GM12878 (cell line): ENCODE data around the gene TM9SF4.

Source experiments
- EGR1 ChIP-seq, 2 experiments: IDR thresholded peaks; 1 replicate in 1 of 2; 2 replicates in 1 of 2; pipeline ENCODE4 v1.6.1; 2011 to 2012; ENCODE audit warnings: low read depth in 2 of 2, low read length in 2 of 2, borderline replicate concordance in 1 of 2, mild to moderate bottlenecking in 1 of 2, moderate library complexity in 1 of 2
- EZH2 ChIP-seq: IDR thresholded peaks from 2 replicates; pipeline ENCODE4 v1.6.1; 2012; ENCODE audit warnings: low read depth, mild to moderate bottlenecking, control low read depth, inconsistent platforms, low read length, borderline replicate concordance; ENCODE audit not compliant: control insufficient read depth
- FOXK2 ChIP-seq: fragments of 450-650 bp; IDR thresholded peaks from 2 replicates; pipeline ENCODE4 v1.6.1; 2017; ENCODE audit warnings: mild to moderate bottlenecking, moderate library complexity
- POLR2A ChIP-seq: IDR thresholded peaks from 2 replicates; pipeline ENCODE4 v1.6.1; 2011; ENCODE audit warnings: low read depth, mild to moderate bottlenecking, low read length
- RCOR1 ChIP-seq: conservative IDR thresholded peaks from 2 replicates; pipeline ENCODE4 v1.6.1; 2012; ENCODE audit warnings: low read depth, low read length, improper control_type of control experiment
- RFX5 ChIP-seq: IDR thresholded peaks from 2 replicates; pipeline ENCODE4 v1.6.1; 2011; ENCODE audit warnings: low read depth, low read length, improper control_type of control experiment
- SUZ12 ChIP-seq: fragments of 200-600 bp; sonication (generic); IDR thresholded peaks from one replicate; pipeline ENCODE4 v1.6.1; 2018; ENCODE audit warnings: antibody characterized with exemption, mild to moderate bottlenecking; ENCODE audit not compliant: unreplicated experiment
- ZZZ3 ChIP-seq: IDR thresholded peaks from 2 replicates; pipeline ENCODE4 v1.6.1; 2011; ENCODE audit warnings: low read depth; ENCODE audit not compliant: control insufficient read depth, insufficient read length
- TF ChIP-seq, protein P1 (sequence below), 3 experiments: IDR thresholded peaks in 2 of 3; conservative IDR thresholded peaks in 1 of 3; 2 replicates each; pipeline ENCODE4 v1.5.1; 2011; ENCODE audit warnings: low read depth in 3 of 3, low read length in 3 of 3, mild to moderate bottlenecking in 3 of 3, control low read depth in 2 of 3, moderate library complexity in 2 of 3, inconsistent platforms in 1 of 3, mixed read lengths in 1 of 3; ENCODE audit not compliant: control insufficient read depth in 2 of 3, insufficient read depth in 1 of 3; ENCODE audit errors: extremely low read depth in 1 of 3

DNA sequence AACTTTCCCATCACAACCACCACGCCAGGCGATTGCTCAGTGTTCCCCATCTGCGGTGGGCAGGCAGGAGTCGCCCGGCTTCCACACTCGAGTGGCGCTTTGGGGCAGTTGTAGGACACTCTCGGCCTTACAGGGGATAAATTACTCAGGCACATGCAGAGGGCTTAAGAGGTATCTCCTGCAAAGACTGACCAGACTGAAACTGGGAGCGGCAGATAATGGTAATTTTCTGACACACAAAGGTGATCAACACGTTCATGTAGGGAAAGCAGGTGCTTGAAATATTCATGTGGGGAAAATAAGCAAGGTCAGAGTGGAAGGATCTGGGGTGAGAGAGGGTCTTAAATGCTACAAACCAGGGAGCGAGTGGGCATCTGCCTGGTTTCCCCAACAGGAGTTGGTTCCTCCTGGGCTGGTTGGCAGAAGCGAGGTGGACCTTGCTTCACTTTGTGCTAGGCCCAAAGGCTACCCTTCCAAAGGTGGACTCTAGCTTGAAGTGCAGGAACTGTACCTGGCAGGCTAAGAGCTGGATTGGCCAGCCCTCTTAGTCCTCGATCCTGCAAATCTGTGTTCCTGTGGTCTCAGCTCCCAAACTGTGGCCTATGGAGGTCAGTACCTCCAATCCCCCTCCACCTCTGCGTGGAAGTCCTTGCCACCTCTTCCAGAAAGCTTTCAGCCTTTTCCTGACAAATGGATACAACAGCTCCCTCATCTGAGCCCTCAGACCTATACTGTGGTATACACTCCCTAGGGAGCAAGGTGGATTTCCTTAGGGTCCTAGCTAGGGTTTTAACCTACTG, 81.3 kb downstream of the TM9SF4 start:
- TF ChIP-seq, protein P1, sequence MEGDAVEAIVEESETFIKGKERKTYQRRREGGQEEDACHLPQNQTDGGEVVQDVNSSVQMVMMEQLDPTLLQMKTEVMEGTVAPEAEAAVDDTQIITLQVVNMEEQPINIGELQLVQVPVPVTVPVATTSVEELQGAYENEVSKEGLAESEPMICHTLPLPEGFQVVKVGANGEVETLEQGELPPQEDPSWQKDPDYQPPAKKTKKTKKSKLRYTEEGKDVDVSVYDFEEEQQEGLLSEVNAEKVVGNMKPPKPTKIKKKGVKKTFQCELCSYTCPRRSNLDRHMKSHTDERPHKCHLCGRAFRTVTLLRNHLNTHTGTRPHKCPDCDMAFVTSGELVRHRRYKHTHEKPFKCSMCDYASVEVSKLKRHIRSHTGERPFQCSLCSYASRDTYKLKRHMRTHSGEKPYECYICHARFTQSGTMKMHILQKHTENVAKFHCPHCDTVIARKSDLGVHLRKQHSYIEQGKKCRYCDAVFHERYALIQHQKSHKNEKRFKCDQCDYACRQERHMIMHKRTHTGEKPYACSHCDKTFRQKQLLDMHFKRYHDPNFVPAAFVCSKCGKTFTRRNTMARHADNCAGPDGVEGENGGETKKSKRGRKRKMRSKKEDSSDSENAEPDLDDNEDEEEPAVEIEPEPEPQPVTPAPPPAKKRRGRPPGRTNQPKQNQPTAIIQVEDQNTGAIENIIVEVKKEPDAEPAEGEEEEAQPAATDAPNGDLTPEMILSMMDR (IDR thresholded peaks at IDR 0.05 in 2 of 3, conservative IDR thresholded peaks at IDR 0.05 in 1 of 3; ENCODE audit: control insufficient read depth in 2 of 3, extremely low read depth in 1 of 3, insufficient read depth in 1 of 3, low read depth in 3 of 3, low read length in 3 of 3): no peak
- TF ChIP-seq EZH2 (no peak), SUZ12 (no peak), RCOR1 (no peak), ZZZ3 (no peak), POLR2A (peak; percentile 10; the same call in 1 of the 2 replicates), EGR1 (IDR thresholded peaks at IDR 0.05; ENCODE audit: borderline replicate concordance in 1 of 2, low read depth in 2 of 2, low read length in 2 of 2) (no peak), RFX5 (no peak), FOXK2 (no peak)
